ENCODE results near the gene CD300LD.
"Not testable (repeated sequence)": the region's sequence is repeated elsewhere in the genome, so short reads cannot be mapped to it uniquely, and the experiment has no call there.

CD300LD gene

GRCh38 chr17:74592087-74592990 is at the start of gene CD300LD:
CD300LD (minus strand) TSS chr17:74592283; CDS start chr17:74592202, 81 bp downstream.
- DNase-seq (ENCODE audit: low read depth): no peak

- no peak for DNase-seq (ENCODE audit: low read depth)
Measured at GRCh38 chr17:74641224-74641957, 49.3 kb upstream of the CD300LD start.

GRCh38 chr17:74639704-74640151 is 47.6 kb upstream of the CD300LD start:
- no peak for DNase-seq (ENCODE audit: low read depth)

GRCh38 chr17:74637926-74638325 is 45.8 kb upstream of the CD300LD start:
- DNase-seq (ENCODE audit: low read depth): no peak

- DNase-seq (ENCODE audit: low read depth): no peak
Measured at GRCh38 chr17:74637265-74637664, 45.2 kb upstream of the CD300LD start.

GRCh38 chr17:74636541-74637085 is 44.5 kb upstream of the CD300LD start:
- DNase-seq (ENCODE audit: low read depth): not testable (repeated sequence)

DNA sequence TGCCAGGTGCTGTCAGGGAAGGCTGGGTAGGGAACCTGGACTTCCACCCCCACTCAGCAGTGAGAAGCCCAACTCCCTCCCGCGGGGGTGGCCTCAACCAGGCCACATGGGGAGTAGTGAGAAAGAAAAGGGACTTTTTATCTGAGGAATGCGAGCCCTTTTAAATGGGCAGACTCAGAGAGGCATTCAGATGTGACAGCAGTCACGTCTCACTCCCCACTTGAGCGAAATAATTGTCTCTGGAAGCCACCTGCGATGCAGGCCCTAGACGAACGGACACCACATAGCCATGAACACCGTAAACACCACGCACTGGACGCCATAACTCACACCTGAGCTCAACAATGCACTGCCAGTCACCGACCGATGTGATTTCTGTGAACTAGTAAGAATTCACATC is 43.3 kb upstream of the CD300LD start:
- no peak for DNase-seq (ENCODE audit: low read depth)

- no peak for DNase-seq (ENCODE audit: low read depth)
Measured at GRCh38 chr17:74633326-74633725, 41.2 kb upstream of the CD300LD start.

GRCh38 chr17:74632617-74633016 is 40.5 kb upstream of the CD300LD start:
- DNase-seq (ENCODE audit: low read depth): no peak

- no peak for DNase-seq (ENCODE audit: low read depth)
Measured at GRCh38 chr17:74631468-74632450, 39.7 kb upstream of the CD300LD start.

DNA sequence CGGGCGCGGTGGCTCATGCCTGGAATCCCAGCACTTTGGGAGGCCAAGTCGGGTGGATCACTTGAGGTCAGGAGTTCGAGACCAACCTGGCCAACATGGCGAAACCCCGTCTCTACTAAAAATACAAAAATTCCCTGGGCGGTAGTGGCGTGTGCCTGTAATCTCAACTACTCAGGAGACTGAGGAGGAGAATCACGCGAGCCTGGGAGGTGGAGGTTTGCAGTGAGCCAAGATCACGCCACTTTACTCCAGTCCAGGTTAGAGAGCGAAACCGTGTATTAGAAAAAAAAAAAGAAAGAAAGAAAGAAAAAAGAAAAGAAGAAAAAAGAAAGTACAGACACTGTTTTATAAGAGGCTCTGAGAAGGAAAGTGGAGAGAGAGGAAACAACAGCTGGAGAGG is 38.2 kb upstream of the CD300LD start:
- not testable (repeated sequence) for DNase-seq (ENCODE audit: low read depth)

DNA sequence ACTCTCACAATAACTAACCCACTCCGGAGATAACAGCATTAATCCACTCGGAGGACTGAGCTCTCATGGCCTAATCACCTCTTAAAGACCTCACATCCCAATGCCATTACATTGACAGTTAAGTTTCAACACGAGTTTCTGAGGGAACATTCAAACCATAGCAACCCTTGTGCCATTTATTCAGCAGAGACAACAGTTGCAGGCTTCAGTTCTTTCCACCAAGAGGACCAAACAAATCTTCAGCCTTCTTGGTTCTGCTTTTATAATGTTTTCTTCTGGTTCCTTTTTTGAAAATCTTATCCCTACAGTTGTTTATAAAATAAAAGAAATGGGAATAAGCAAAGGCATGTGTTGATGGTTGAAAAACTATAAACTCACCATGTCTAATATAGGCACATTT is 33.6 kb upstream of the CD300LD start:
- DNase-seq (ENCODE audit: low read depth): no peak

- DNase-seq (ENCODE audit: low read depth): no peak
Measured at GRCh38 chr17:74624131-74624530, 32.0 kb upstream of the CD300LD start.

DNA sequence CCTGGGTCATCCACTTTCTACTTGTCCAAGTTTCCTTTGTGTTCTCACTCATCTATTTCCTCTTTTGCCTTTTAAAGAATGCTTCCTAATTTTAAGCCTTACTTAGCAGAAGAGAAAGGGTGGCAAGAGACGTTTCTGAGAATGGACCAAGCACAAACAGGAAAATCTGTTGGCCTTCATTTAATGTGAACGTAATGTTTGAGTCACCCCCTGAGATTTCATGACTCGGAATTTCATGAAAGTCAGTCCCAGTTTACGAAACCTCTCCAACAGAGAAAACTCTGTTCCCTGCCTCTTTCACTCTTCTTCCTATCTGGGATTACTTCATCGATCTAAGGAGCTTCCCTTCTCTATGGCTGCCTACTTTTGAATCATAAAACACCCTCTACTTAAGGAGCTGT is 31.6 kb upstream of the CD300LD start, which contains the start of gene CD300E:
CD300E (minus strand) TSS at position 46 of the 401 bp plus-strand sequence. CDS start 117 bp downstream, outside the sequence.
- no peak for DNase-seq (ENCODE audit: low read depth)

DNA sequence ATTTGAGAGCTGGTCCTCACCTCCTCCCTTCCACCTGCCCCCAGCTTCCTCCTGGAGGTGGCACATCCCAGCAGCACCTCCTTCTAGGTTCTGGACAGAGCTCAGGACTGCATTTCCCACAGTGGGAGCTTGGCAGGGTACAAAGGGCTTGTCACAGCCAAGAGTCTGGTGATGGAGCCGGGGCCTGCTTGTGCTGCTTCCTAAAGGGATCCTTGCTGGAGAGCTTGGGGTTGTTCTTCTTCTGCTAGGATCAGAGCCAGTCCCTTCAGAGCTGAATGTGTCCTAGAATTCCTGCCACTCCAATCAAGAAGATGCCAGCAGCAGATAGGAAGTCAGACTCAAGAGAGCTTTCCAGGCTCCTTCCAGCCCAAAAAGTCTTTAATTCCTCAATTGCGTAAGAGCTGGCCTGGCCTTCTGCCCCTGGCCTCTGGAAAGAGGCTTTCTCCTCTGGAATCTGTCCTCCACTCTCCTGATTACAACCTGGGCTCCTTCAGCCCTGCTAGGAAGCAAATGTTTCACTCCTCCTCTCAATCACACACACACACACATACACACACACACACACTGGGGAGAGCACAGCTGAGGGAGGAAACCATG is 27.1 kb upstream of the CD300LD start:
- DNase-seq (ENCODE audit: low read depth): no peak

- DNase-seq (ENCODE audit: low read depth): no peak
Measured at GRCh38 chr17:74618451-74618850, 26.4 kb upstream of the CD300LD start.

- DNase-seq (ENCODE audit: low read depth): no peak
Measured at GRCh38 chr17:74616696-74617095, 24.6 kb upstream of the CD300LD start.

DNA sequence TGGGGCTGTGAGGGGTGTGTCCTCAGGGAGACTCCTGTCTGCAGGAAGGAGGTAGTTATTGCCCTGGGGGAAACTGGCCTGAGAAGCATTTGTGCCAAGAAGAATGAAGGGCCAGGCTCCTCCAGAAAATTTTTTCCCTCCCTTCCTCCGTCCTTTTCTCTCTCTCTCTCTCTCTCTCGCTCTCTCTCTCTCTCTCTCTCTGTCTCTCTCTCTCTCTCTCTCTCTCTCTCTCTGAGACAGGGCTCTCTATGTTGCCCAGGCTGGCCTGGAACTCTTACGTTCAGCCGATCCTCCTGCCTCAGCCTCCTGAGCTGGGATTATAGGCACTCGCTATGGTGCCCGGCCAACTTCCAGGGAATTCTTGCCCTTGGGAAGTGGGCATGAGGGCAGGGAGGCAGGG is 20.0 kb upstream of the CD300LD start:
- DNase-seq (ENCODE audit: low read depth): no peak

DNA sequence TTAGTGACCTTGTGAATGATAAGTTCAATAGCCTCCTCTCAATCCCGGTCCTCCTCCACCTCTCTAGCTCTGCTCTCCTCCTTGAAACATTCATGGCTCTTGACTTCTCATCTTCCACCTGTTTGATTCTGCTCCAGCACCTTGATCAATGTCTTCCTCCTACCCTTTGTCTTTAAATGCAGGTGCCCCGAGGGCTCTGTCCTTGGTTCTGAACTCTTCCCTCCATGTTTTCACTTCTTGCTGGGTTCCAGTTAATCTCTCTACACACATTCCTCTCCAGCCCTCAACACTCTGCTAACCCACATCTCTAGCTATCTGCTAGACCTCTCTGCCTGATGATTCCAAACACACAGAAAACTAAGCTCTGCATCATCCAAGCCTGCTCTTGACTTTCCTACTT is 18.0 kb upstream of the CD300LD start:
- no peak for DNase-seq (ENCODE audit: low read depth)

DNA sequence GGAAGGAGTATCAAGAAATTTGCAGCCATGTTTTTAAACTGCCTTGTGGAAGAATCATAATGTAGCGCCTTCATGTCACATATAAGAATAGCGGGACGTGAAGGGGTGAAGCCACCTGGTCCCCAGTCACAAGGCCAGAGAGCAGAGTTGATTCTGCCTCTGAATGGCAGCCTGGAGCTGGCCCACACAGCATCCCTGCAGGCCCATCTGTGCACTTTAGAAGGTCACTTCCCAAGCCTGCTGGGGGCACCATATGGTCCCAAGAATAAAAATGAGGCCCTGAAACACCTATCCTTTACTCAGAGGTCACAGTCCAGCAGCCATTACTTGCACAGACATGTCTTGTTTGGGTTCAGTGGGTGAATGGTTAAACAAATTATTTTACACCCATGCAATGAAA is 16.4 kb upstream of the CD300LD start:
- DNase-seq (ENCODE audit: low read depth): no peak

DNA sequence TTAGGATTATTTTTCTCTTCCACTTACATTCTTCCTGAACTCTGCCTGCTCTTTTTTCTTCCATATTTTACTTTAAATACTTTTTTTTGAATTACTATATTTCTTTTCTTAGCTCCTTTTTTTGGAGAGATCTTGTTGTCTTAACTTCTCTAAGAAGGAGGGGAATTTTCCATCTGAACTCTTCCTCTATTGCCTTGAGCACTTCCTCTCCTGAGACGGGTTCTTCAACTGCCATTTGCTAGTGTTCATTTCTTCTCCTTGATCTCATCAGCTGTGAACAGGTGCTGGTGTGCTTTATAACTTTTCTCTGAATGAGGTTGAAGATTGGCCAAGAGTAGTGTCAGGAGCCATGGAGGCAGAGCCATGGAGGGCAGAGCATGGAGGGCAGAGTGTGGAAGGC is 15.1 kb upstream of the CD300LD start:
- DNase-seq (ENCODE audit: low read depth): no peak

All from non-pigmented ciliary epithelial cell (primary cell).